GF-D8 (cell line): ENCODE measurements around the gene THAP7.

Source experiments
- DNase-seq: peaks from one replicate; lab custom pipeline; 2025; lab: John Stamatoyannopoulos, UW

The THAP7 gene

DNA sequence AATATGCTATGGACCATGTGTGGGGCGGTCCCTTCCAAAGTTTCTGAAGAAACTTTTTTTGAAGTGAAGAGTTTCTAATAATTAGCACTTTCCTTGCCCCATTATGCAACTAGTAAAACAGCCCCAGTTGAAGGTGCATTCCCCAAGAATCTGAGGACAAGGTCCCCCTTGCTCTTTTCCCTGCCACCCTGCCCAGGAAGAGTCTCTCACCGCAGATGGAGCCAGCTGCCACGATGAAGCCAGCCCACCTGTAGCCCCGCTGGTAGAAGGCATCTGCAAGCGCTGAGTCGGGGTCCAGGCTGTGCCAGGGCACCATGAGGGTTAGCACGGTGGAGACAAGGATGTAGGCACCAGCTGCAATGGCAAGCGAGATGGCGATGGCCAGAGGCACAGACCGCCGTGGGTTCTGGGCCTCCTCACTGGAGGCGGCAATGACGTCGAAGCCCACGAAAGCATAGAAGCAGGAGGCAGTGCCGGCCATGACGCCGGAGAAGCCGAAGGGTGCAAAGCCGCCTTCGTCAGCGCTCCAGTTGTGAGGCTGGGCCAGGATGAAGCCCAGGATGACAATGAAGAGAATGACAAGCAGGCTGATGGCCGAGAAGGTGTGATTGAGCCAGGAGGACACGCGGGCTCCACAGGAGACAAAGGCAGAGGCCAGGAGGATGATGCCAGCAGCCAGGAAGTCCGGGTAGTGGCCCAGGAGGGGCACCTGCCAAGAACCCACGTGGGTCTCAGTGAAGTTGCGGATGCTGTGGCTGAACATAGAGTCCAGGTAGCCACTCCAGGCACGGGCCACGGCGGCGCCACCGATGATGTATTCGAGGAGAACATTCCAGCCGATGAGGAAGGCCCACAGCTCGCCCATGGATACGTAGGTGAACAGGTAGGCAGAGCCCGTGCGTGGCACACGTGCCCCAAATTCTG is 29.0 kb upstream of the THAP7 start:
- DNase-seq, result no peak

DNA sequence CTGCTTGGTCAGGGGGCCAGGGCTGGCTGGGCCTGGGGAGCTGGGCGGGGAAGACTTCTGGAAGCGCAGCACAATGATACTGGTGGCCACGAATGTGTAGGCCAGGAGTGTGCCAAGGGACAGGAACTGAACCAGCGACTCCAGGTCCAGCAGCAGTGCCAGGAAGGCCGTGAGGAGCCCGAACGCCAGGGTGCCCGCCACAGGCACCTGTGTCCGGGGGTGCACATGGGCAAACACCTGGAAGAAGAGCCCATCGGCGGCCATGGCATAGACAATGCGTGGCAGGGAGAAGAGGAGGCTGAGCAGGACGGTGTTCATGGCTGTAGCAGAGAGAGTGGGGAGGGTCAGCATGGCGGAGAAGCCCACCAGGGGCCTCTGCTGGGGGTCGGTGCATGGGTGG is 28.1 kb upstream of the THAP7 start:
- no peak for DNase-seq

DNA sequence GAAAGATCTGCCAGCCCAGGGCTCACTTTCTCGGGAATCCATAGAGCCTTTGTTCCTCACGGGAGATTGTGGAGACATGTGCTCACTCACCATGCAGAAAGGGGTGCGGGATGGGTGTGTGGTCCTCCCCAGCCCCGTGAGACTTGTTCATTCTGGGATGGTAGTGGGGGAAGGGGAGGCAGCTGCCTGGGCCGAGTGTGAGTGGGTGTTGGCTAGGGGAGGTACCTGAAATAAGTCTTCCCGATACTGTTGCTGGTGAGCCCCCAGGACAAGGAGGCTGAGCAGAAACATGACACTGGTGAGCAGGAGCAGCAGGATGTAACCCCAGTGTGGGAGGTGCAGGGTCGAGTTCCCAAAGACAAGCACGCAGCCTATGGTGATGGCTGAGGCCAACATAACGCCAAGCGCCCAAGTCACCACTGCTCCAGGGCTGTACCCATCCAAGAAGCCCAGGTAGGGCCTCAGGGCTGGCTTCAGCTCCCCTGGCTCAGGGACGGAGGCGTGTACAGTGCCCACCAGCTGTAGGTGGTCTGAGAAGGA is 27.6 kb upstream of the THAP7 start:
- DNase-seq, result no peak

DNA sequence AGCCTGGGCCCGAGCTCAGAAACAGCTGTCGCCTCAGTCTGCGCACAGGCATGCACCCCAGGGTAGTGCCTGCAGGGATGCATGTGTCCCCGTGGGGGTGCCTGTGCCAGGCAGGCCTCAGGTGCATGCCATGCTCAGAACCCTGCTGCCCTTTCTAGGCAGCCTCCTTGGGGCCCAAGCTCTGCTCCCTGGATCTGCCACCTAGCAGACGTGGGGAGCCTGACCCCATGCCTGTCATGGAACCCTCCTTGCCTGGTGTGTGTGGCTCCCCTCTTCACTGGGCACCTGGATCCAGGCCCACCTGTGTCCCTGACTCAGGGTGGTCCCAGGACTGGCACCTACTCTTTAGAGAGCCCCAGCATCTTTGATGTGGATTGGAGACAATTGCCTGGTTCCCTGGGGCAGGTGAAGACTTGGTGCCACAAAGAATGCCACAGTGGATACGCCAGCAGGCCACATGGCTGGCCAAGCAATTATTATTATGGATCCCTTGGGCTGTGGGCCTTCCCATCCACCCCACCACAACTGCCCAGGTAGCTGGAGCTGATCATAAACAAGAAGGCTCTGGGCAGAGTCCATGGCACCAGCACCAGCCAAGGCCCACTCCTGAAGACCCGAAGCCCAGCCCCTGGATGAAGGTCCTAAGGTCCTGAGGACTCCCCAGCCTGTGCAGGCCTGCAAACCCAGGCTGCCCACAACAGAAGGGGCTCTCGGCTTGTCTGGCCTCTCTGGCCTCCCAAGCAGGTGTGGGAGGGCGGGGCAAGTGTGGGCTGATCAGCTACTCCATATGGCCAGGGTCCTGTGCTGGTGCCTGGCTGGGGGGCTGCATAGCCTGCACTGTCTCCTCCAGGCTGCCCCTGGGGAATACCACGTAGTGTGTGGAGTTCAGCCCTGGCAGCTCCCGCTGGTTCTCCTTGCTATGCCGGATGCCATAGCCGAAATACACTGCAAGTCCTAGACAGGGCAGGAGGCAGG is 26.6 kb upstream of the THAP7 start:
- DNase-seq, result no peak

DNA sequence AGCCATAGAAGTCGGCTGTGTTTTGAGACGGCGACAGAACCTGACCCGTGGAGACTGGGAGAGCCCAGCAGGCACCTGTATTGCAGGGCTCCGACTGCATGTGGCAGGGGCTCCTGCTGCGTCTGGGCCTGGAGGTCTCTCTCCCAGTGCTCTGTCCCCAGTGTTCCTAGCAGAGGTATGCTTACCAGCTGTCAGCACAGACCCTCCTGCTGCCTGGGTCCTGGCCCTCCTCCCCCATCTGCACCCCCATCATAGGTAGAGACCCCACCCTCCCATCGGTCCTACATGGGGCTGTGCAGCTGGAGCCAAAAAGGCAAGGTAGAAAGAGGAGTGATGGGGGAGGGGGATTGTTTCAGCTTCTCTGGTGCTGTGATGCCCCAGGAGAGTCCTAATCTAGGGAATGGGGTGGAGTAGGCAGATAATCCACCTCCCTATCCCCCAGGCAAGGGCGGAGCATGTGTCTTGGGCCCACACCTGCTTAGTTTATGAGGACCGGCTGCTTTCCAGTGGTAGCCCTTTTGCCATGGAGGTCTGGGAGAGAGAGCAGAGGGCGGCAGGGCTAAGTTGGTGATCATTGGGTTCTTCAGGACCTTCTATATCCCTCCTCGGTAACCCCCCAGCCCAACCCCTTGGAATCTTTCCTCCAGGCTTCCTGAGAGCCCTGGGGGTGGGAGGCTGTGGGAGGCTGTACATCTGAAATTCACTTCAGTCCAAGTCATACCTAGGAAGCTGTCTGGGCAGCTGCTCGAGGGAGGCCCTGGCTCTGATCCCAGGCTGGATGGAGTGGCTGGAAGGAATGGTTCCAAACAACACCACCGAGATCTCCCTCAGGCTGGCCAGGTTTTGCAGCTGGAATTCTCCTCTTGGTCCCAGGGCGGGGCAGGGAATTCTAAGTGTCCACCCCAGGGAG is 25.1 kb upstream of the THAP7 start:
- no peak for DNase-seq

DNA sequence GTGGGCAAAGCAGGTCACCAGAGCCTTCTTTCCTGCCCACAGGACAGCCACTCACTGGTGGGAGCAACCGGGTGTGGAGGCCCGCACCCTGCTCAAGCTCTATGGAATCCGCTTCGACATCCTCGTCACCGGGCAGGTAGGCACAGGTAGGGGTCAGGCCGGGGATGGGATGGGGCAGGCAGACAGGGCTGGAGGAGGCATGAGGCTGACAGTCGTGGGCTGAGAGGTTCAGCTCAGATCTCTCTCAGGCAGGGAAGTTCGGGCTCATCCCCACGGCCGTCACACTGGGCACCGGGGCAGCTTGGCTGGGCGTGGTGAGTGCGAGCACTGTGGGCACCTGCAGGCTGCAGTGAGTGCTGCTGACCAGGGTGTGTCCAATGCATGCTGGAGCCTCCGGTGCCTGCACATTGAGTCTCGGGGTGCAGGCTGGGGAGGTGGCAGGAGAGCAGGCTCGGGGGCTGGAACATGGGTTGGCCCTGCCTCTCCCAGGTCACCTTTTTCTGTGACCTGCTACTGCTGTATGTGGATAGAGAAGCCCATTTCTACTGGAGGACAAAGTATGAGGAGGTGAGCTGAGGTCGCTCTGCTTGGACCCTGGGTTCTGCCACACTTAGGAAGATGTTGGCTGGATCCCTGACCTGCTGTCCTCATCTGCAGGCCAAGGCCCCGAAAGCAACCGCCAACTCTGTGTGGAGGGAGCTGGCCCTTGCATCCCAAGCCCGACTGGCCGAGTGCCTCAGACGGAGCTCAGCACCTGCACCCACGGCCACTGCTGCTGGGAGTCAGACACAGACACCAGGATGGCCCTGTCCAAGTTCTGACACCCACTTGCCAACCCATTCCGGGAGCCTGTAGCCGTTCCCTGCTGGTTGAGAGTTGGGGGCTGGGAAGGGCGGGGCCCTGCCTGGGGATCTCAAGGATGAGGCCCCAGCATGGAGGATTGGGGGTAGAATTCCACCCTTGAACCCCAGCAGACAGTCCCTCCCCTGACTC is 24.1 kb upstream of the THAP7 start:
- no peak for DNase-seq

DNA sequence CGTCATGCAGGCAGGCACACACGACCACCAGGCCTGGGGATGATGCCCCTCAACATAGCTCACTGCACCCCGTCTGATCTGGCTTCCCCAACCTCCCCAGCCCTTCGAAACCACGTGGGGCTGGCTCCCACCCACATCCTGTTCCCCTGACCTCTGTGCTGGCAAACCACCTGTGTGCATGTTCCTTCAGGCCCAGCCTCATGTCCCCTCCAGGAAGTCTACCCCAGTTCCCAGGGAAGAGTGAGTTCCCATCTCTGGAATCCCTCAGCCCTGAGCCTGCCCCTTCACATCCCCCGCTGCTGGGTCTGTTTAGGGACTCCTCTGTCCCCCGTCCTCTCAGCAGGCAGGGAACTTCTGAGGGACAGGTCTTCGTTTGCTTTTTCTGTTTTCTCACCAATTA is 23.3 kb upstream of the THAP7 start:
- no peak for DNase-seq

DNA sequence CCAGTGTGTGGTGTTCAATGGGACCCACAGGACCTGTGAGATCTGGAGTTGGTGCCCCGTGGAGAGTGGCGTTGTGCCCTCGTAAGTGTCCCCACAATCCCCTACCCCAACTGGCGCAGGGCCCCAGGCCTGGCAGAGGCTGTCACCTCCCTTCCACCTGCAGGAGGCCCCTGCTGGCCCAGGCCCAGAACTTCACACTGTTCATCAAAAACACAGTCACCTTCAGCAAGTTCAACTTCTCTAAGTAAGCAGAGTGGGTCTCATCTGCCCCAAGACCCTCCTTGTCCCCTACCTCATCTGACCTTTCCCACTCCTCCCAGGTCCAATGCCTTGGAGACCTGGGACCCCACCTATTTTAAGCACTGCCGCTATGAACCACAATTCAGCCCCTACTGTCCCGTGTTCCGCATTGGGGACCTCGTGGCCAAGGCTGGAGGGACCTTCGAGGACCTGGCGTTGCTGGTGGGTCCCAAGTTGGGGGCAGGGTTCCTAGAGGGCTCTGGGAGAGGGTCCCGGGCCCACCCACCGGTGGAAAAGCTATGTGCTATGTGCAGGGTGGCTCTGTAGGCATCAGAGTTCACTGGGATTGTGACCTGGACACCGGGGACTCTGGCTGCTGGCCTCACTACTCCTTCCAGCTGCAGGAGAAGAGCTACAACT is 21.2 kb upstream of the THAP7 start:
- no peak for DNase-seq

DNA sequence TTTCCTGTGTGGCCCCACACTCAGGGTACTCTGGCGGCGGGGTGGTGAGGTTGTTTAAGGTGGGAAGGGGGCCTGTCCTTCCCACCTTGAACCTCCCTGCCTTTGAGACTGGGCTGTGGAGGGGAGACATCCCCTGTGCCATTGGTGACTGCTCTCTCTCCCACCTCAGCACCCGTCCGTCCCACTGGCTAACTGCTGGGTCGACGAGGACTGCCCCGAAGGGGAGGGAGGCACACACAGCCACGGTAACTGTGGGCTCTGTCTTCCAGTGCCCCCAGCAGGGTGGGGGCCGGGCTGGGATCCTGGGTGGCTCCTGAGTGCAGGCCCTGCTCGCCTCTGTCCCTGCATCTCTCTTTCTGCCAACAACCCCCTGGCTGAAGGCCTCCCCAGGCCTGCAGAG is 20.6 kb upstream of the THAP7 start:
- no peak for DNase-seq

DNA sequence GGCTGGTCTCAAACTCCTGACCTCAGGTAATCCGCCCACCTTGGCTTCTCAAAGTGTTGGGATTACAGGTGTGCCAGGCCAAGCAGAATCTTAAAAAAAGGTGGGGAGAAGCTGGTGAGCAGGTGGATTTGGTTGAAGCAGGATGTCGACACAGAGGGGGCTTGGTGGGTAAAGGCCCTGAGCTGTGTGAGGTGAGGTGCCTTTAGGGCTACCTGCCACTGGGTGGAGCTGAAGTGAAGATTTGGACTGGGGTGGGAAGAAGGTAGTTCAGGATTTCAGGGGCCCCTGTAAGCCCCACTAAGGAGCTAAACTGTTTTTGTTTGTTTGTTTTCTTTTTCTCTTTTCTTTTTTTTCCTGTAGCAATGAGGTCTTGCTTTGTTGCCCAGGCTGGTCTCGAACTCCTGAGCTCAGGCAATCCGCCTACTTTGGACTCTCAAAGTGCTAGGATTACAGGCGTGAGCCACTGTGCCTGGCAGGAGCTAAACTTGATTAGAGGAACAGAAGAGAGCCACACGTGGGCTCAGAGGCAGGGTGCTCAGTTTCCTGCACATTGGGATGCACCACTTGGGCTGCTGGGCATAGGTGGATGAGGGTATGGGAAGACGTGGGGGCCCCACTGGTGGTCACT is 19.0 kb upstream of the THAP7 start:
- no peak for DNase-seq

DNA sequence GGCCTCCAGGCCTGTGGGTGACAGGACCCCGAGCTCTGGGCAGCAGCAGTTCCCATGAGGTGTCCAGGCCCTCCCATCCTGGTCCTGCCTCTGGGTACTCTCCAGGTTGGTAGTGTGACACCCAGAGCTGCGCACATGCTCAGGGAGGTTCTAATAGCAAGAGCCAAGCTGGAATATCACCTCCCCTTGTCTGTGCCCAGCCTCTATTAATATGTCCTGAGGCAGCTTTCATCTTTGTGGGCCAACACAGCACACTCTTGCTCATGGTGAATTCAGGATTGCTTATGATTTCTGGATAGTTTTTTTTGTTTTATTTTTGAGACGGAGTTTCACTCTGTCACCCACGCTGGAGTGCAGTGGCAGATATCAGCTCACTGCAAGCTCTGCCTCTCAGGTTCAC is 16.4 kb upstream of the THAP7 start:
- DNase-seq, result no peak

DNA sequence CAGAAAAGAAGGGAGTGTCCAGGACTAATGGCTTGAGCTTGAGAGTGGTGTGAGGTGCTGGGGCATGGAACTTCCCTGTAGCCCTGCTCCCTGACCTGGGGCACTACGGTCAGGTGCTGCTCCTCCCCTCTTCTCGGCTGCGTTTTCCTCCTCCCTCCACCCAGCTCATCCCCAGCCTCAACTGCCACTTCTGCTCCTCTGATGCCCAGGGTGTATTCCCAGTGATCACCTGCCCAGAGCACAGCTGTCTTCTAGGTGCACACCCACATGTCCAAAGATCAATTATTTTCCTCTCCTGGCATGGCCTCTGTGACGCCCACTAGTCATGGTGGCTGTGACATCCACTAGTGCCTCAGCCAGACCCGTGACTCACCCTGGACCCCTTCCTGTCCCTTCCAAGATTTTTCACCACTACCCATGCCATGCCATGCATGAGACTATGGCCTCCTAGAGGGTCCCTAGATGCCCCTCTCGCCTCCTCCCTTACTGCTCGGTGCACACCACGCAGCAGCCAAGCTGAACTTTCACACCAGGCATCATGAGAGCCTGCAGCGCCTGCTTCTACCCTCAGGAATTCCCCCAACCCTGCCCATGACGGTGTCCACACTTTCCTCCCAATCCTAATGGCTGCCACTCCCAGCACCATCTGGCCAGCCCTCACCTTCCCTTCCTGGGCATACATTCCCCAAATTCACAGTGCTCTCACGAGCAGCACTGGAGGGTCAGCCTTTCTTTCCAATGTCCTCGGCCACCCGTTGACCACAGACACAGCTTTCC is 14.9 kb upstream of the THAP7 start:
- no peak for DNase-seq

DNA sequence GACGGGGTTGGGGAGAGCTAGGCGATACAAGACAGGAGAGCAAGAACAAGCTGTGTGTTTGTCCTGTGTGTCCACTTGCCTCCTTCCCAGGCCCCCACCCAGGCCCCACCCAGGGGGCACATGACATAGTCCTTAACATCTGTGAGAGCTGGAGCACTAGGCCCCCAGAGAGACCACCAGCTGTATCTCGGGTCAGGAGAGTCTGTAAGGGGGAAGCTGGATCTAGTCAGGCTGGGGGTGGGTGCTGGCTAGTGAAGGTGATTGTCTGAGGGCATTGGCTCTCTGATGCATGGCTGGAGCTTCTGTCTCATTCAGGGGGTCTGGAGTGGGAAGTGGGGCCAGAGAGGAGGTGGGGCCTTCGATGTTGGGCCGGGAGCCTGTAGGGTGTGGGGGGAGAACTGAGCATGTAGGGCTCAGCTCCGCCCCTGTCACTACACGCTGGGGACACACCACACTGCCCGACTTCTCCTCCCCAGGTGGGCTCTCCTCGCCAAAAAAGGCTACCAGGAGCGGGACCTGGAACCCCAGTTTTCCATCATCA is 13.6 kb upstream of the THAP7 start:
- no peak for DNase-seq

DNA sequence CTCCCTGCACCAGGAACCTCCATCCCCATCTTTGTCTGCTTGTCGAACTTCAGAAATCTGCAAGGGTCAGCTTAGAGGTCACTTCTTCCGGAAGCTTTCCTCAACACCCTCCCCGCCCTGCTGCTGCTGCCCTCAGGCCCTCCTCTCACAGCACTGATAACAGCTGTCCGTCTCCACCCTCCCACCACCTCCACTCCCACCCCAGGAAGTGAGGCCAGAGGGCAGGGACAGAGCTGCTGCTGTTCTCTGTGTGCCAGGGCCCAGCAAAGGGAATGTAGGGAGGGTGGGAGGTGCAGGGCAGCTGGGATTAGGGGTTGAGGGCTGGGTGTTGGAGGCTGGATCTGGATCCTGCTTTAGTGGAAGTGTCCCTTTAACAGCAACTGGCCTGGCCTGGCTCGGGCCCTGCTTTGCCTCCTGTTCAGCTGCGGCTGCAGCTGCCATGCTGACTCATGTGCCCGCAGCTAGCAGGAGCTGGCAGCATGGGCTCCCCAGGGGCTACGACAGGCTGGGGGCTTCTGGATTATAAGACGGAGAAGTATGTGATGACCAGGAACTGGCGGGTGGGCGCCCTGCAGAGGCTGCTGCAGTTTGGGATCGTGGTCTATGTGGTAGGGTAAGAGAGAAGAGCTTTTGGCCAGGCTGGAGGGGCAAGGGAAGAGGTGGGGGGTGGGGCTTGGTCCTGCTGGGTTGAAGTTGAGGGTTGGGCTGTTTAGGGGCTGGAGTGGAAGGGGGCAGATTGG is 13.0 kb upstream of the THAP7 start, which contains the start of gene P2RX6:
Gene P2RX6 (plus strand): TSS at position 440 of the 740 bp plus-strand sequence. CDS start 10 bp downstream, at position 450.
- no peak for DNase-seq

DNA sequence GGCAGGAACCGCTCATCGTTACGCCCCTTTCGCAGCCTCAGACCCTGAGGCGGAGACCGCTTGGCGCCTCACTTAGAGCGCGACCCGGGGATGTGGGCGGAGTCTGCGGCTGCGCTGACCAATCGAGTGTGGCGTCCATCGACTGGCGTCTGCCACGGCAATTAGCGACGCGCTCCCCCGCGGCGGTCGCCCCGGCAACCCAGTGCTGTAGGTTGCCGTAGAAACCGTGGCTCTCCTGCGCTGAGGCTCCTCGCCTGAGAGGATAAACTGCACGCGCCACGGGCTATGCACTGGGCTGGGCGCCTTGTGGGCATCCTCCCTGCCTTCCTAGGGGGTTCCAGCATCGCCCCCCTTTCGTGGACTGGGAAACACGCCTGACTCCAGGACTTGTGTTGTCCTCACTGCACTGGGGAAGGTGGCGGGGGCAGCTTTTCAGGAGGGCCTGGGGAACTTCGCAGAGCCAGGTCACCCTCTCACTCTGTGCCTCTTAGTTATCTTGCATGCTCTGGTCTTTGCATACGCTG is 12.3 kb upstream of the THAP7 start:
- no peak for DNase-seq

DNA sequence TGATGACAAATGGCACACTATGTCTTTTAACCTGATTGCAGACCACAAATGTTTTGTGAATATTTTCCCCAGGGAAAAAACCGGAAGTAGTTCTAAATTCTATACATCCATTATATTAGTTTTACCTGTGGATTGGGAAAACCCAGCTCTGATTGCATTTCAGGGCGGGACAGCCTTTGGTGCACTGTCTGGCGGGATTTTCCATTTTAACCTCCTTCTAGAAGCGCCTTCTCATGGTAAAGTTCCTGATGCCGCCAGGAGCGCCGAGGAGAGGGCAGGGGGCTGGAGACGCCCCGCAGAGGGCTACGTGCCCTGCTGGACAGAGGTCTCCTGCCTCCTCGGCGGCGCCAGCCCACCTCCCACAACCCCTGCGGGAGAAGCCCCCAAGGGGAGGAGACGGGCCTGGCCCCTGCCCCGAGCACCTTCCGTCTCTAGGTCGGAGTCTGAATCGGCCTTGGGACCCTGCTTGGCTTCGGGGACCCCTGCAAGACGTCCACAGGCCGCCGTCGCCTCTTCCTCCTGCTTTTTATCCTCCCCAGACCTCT is 11.8 kb upstream of the THAP7 start:
- DNase-seq, result no peak
